HL-60 (cell line): ENCODE measurements around the gene PCDHGC4.

ENCODE experiments used
- POLR2AphosphoS5 ChIP-seq: IDR thresholded peaks from 2 replicates; pipeline ENCODE4 v1.6.1; 2012; ENCODE audit warnings: low read depth
- SPI1 ChIP-seq: IDR thresholded peaks from 2 replicates; pipeline ENCODE4 v1.6.1; 2012; ENCODE audit warnings: low read depth, mild to moderate bottlenecking, borderline replicate concordance
- TF ChIP-seq, protein P1 (sequence below): IDR thresholded peaks from one replicate; pipeline ENCODE4 v1.5.1; 2011; ENCODE audit warnings: low read length, control low read depth, inconsistent platforms; ENCODE audit not compliant: insufficient read depth
- TF ChIP-seq, protein P2 (sequence below): IDR thresholded peaks from 2 replicates; pipeline ENCODE4 v1.6.1; 2012; ENCODE audit warnings: low read depth; ENCODE audit not compliant: insufficient replicate concordance

DNA sequence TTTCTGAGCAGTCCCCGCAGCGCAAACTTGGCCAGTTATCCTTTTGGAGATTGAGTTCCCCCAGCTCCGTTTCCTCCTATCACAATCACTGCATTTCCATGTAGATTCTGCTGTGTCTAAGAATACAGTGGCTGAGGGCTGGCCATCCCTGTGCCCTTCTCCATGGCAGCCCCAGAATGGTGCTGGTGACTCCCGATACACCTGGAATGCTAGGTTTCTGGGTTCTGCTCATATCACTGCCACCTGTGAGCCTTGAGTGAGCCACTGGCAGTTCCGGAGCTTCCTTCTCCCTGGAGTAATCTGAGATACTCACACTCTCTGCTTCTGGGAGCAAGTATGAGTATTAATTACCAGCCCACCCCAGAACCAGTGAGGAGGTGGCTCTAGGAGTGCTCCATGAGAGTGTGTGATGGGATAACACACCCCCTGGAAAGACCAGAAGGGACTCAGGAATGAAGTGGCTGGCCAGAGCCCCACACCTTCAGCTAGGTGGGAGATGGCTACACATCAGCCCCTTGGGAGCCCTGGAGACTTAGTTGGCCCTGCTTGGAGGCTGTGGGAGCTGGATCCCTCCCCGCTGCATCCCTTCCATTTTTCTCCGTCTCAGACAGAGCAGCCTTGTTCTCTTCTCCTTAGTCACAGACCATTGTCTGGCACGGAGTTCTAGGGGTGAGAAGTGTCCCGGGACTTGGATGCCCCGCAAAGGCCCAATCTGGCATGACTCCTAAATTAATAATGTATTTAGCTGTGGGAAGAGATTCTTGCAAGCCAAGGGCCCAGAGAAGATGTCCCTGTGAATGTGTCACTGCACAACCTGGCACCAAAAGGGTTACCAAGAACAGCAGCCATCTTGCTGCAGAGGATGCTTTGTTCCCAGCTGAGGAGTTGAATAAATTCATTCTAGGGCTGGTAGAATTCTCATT, 8.9 kb downstream of the PCDHGC4 start:
- TF ChIP-seq, protein P1, sequence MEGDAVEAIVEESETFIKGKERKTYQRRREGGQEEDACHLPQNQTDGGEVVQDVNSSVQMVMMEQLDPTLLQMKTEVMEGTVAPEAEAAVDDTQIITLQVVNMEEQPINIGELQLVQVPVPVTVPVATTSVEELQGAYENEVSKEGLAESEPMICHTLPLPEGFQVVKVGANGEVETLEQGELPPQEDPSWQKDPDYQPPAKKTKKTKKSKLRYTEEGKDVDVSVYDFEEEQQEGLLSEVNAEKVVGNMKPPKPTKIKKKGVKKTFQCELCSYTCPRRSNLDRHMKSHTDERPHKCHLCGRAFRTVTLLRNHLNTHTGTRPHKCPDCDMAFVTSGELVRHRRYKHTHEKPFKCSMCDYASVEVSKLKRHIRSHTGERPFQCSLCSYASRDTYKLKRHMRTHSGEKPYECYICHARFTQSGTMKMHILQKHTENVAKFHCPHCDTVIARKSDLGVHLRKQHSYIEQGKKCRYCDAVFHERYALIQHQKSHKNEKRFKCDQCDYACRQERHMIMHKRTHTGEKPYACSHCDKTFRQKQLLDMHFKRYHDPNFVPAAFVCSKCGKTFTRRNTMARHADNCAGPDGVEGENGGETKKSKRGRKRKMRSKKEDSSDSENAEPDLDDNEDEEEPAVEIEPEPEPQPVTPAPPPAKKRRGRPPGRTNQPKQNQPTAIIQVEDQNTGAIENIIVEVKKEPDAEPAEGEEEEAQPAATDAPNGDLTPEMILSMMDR: no peak
- TF ChIP-seq POLR2AphosphoS5 (no peak), SPI1 (no peak)
- TF ChIP-seq, protein P2, sequence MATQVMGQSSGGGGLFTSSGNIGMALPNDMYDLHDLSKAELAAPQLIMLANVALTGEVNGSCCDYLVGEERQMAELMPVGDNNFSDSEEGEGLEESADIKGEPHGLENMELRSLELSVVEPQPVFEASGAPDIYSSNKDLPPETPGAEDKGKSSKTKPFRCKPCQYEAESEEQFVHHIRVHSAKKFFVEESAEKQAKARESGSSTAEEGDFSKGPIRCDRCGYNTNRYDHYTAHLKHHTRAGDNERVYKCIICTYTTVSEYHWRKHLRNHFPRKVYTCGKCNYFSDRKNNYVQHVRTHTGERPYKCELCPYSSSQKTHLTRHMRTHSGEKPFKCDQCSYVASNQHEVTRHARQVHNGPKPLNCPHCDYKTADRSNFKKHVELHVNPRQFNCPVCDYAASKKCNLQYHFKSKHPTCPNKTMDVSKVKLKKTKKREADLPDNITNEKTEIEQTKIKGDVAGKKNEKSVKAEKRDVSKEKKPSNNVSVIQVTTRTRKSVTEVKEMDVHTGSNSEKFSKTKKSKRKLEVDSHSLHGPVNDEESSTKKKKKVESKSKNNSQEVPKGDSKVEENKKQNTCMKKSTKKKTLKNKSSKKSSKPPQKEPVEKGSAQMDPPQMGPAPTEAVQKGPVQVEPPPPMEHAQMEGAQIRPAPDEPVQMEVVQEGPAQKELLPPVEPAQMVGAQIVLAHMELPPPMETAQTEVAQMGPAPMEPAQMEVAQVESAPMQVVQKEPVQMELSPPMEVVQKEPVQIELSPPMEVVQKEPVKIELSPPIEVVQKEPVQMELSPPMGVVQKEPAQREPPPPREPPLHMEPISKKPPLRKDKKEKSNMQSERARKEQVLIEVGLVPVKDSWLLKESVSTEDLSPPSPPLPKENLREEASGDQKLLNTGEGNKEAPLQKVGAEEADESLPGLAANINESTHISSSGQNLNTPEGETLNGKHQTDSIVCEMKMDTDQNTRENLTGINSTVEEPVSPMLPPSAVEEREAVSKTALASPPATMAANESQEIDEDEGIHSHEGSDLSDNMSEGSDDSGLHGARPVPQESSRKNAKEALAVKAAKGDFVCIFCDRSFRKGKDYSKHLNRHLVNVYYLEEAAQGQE: no peak
